Keratinocyte (primary cell): ENCODE results near the gene ANKRD31.

Experiments
- CTCF ChIP-seq, 3 experiments: IDR thresholded peaks in 1 of 3; conservative IDR thresholded peaks in 1 of 3; optimal IDR thresholded peaks in 1 of 3; 2 replicates in 2 of 3; 3 replicates in 1 of 3; pipeline versions ENCODE3 to v1.5.1; 2011; ENCODE audit warnings: low read length in 3 of 3, mild to moderate bottlenecking in 3 of 3, moderate library complexity in 2 of 3, control low read depth in 1 of 3, inconsistent platforms in 1 of 3; ENCODE audit not compliant: insufficient read depth in 2 of 3; ENCODE audit errors: extremely low read depth in 1 of 3
- EZH2 ChIP-seq: IDR thresholded peaks from one replicate; pipeline ENCODE4 v1.6.1; 2012; ENCODE audit warnings: inconsistent platforms, mild to moderate bottlenecking, low read length, moderate library complexity

- TF ChIP-seq CTCF (optimal IDR thresholded peaks at IDR 0.05 in 1 of 3, IDR thresholded peaks at IDR 0.05 in 1 of 3, conservative IDR thresholded peaks at IDR 0.05 in 1 of 3; ENCODE audit: extremely low read depth in 1 of 3, insufficient read depth in 2 of 3, low read length in 3 of 3) (peak in 2 of 3 experiments; percentile 40 to 50), EZH2 (no peak)
Measured at GRCh38 chr5:75053304-75054133, 183.2 kb downstream of the ANKRD31 start.
